Endodermal cell (in vitro differentiated cells): ENCODE data around the gene FASTKD2. TPM values are rescaled to one million over a fixed set of nuclear protein-coding genes. Genes with fewer than 3 reads are reported as not detected.

Experiments used
- DNase-seq: peaks from one replicate; pipeline ENCODE4 v3.0.0-alpha.2; 2017
- H3K27ac ChIP-seq: 2 replicates; pipeline ENCODE4 v1.5.1; 2013; ENCODE audit warnings: mild to moderate bottlenecking, low read depth, low read length, moderate library complexity
- H3K27me3 ChIP-seq: 2 replicates; pipeline ENCODE4 v1.6.1; 2013; ENCODE audit warnings: mild to moderate bottlenecking, low read length, moderate library complexity; ENCODE audit not compliant: insufficient read depth, control insufficient read depth, poor library complexity, severe bottlenecking
- H3K36me3 ChIP-seq: 2 replicates; pipeline ENCODE4 v1.7.0; 2013; ENCODE audit warnings: mild to moderate bottlenecking, low read length, moderate library complexity; ENCODE audit not compliant: control insufficient read depth, insufficient read depth
- H3K4me1 ChIP-seq: one replicate; pipeline ENCODE4 v1.7.0; 2013; ENCODE audit warnings: low read length; ENCODE audit not compliant: control insufficient read depth, insufficient read depth
- H3K4me3 ChIP-seq: 2 replicates; pipeline ENCODE4 v1.5.1; 2013; ENCODE audit warnings: mild to moderate bottlenecking, low read length, moderate library complexity
- H3K9ac ChIP-seq: 2 replicates; pipeline ENCODE4 v1.6.1; 2013; ENCODE audit warnings: mild to moderate bottlenecking, low read length, moderate library complexity; ENCODE audit not compliant: poor library complexity, severe bottlenecking; ENCODE audit errors: extremely low read depth
- H3K9me3 ChIP-seq: 2 replicates; pipeline ENCODE4 v1.6.1; 2013; ENCODE audit warnings: mild to moderate bottlenecking, low read length, moderate library complexity; ENCODE audit not compliant: control insufficient read depth
- H3K27ac Mint-ChIP-seq: 2 replicates; pipeline ENCODE4 v1.8.0; 2020; ENCODE audit warnings: mixed read lengths
- H3K27me3 Mint-ChIP-seq: 2 replicates; pipeline ENCODE4 v1.8.0; 2021; ENCODE audit warnings: mild to moderate bottlenecking, mixed read lengths; ENCODE audit not compliant: insufficient read depth
- H3K36me3 Mint-ChIP-seq: 2 replicates; pipeline ENCODE4 v1.8.0; 2020; ENCODE audit warnings: low read depth, mixed read lengths
- H3K4me1 Mint-ChIP-seq: 2 replicates; pipeline ENCODE4 v1.8.0; 2020; ENCODE audit warnings: mixed read lengths
- H3K4me3 Mint-ChIP-seq: 2 replicates; pipeline ENCODE4 v1.8.0; 2020; ENCODE audit warnings: mild to moderate bottlenecking, moderate library complexity, mixed read lengths
- H3K9me3 Mint-ChIP-seq: 2 replicates; pipeline ENCODE4 v1.8.0; 2020; ENCODE audit warnings: mild to moderate bottlenecking, mixed read lengths
- CTCF ChIP-seq: fragments of 200-600 bp; sonication (generic); conservative IDR thresholded peaks from 2 replicates; pipeline ENCODE4 v1.5.0; 2021; ENCODE audit warnings: antibody characterized with exemption, mild to moderate bottlenecking
- WGBS, 2 experiments: methylation state at CpG; one replicate each; pipeline versions ENCODE4 v1.1.5 to v1.1.7; 2013; ENCODE audit warnings: missing lambda C conversion rate in 2 of 2, mixed read lengths in 1 of 2; ENCODE audit not compliant: insufficient coverage in 1 of 2, insufficient read length in 1 of 2; 5-methylcytosine and 5-hydroxymethylcytosine counted together
- total RNA-seq, 2 donors: library from RNA; stranded (reverse); fragmentation: NEBNext Ultra II Directional in 1 of 2; extraction: Animal tissue kit (Norgen Biotek cat#: 25700) in 1 of 2; gene quantifications; 2 replicates in 1 of 2; 3 replicates in 1 of 2; pipeline ENCODE4 v1.2.1, GENCODE V29; 2021

The FASTKD2 gene
- total RNA-seq, 2 donors from 2014 or later, result 31.3 to 31.6 TPM

DNA sequence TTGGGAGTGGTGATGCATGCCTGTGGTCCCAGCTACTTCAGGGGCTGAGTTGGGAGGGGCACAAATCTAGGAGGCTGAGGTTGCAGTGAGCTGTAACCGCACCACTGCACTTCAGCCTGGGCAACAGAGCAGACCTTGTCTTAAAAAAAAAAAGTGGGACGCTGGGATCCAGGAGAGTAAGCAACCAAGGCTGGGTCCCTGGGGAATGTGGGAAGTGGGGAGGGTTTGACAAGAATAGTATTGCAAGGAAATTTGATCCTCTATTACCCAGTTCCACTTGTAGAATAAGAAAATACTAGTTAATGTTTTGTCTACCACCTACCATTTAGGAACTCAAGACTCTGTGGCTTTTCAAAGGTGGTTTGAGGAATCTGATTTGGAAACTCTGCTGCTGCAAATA lies 26.1 kb upstream of the FASTKD2 start:
- 92% methylated on average over 2 of the region's 2 CpGs; no CpG with 5 or more reads in 1 of the 2 experiments for WGBS, 2 experiments
- Mint-ChIP-seq H3K27me3 (peaks cover 5% of the 10 kb centered on the region), H3K27ac (no peak overlapping the region), H3K4me3 (no peak overlapping the region), H3K4me1 (no peaks in the 10 kb centered on the region), H3K36me3 (no peaks in the 10 kb centered on the region), H3K9me3 (no peaks in the 10 kb centered on the region)
- Histone ChIP-seq H3K9ac (no peak overlapping the region), H3K36me3 (no peaks in the 10 kb centered on the region), H3K27me3 (no peaks in the 10 kb centered on the region), H3K4me1 (no peaks in the 10 kb centered on the region), H3K4me3 (no peak overlapping the region), H3K27ac (no peak overlapping the region), H3K9me3 (no peaks in the 10 kb centered on the region)
- TF ChIP-seq CTCF, result no peak
- no peak for DNase-seq

DNA sequence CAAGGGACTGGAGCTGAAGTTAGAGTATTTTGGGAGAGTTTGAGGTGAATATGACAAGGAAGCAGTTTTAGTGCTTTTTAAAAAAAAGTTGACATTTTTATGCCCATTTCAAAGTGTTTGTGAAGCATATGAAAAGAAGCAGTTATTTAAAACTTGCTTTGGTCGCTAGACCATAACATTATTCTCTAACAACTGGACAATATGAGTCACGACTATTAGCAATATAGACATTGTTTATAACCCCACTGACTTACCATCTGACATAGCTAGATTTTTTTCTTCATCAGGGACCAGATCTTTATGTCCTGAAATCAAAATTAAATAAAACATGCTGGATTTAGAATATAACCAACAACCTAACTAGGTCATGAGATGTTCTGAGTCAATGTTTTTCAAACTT lies 24.6 kb upstream of the FASTKD2 start:
- no peak for TF ChIP-seq CTCF
- Mint-ChIP-seq H3K4me1 (no peaks in the 10 kb centered on the region), H3K27me3 (peaks cover 5% of the 10 kb centered on the region), H3K9me3 (no peaks in the 10 kb centered on the region), H3K27ac (no peak overlapping the region), H3K4me3 (no peak overlapping the region), H3K36me3 (no peaks in the 10 kb centered on the region)
- Histone ChIP-seq H3K27ac (no peak overlapping the region), H3K36me3 (no peaks in the 10 kb centered on the region), H3K27me3 (no peaks in the 10 kb centered on the region), H3K4me3 (no peak overlapping the region), H3K9me3 (no peaks in the 10 kb centered on the region), H3K4me1 (no peaks in the 10 kb centered on the region), H3K9ac (no peak overlapping the region)
- 64 to 75% methylated on average over 2 of the region's 2 CpGs for WGBS, 2 experiments
- DNase-seq, result no peak

- no peak for TF ChIP-seq CTCF
- Mint-ChIP-seq H3K36me3 (no peaks in the 10 kb centered on the region), H3K4me1 (no peaks in the 10 kb centered on the region), H3K4me3 (no peak overlapping the region), H3K9me3 (no peaks in the 10 kb centered on the region), H3K27me3 (peaks cover 31% of the 10 kb centered on the region), H3K27ac (no peak overlapping the region)
- Histone ChIP-seq H3K4me3 (no peak overlapping the region), H3K9me3 (no peaks in the 10 kb centered on the region), H3K4me1 (no peaks in the 10 kb centered on the region), H3K9ac (no peak overlapping the region), H3K36me3 (no peaks in the 10 kb centered on the region), H3K27ac (no peak overlapping the region), H3K27me3 (peaks cover 18% of the 10 kb centered on the region)
- no peak for DNase-seq
- WGBS, 2 experiments, result 76% methylated on average over 1 of the region's 1 CpG; no CpG with 5 or more reads in 1 of the 2 experiments
Observed at GRCh38 chr2:206756816-206757215, 8.6 kb upstream of the FASTKD2 start.
